ENCODE measurements around the gene UVRAG.

The UVRAG gene

DNA sequence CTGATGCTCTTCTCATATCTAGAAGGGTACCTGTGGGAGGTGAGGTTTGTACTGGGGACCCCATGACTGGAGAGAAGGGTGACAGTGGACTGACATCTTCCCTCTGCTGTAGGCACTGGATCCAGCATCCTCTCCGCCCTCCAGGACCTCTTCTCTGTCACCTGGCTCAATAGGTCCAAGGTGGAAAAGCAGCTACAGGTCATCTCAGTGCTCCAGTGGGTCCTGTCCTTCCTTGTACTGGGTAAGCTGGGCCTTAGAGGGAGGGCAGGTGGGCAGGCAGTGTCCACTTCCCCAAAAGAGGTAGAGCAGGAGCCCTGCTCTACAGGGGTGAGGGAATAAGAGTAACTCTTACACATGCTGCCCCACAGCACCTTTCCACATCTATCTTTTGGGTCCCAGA, 30.5 kb upstream of the UVRAG start:
- no peak for DNase-seq

DNA sequence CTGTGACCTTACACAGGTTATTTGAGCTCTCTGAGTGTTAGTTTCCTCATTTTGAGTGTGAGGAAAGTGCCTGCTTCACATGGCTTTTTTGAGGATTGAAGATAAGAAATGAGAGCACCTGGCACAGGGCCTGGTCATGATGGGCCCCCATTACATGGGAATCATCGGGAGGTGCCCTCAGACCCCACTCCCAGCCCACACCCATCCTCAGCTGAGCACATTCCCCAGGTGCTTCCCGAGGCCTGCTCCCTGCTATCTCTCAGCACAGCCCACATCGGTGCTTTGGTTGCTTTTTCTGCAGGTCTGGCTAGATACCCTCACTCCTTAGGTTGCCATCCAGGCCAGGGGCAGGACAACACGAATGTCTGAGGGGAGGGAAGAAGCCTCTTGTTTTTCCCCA, 29.8 kb upstream of the UVRAG start:
- DNase-seq, result no peak

DNA sequence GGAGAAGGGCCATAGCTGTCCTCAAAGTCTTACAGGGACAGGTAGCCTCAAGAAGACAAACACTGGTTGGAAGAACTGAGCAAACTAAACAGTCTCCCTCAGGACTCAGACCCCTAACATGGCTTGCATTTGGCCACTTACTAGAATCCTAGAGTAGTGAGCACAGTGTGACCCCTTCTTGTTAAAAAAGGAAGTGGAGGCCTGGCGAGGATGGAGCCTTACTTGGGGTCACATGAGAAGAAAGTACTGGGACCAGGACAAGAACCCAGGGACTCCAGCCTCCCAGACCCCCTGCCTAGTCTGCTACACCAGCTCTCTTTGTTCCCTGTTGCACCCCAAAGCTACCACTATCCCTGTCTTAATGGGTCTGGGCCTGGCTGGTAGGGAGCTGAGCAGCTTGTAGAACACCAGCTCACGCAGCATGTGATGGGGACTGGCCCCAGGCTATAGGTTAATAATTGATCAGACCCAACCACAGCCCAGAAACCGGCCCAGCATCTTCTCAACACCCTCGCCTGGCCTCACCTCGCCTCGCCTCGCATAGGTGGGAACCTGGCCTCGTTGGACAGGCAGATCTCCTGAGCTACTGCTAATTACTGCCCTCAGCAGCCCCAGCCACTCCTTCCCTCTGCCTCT, 28.8 kb upstream of the UVRAG start:
- DNase-seq, result no peak

DNA sequence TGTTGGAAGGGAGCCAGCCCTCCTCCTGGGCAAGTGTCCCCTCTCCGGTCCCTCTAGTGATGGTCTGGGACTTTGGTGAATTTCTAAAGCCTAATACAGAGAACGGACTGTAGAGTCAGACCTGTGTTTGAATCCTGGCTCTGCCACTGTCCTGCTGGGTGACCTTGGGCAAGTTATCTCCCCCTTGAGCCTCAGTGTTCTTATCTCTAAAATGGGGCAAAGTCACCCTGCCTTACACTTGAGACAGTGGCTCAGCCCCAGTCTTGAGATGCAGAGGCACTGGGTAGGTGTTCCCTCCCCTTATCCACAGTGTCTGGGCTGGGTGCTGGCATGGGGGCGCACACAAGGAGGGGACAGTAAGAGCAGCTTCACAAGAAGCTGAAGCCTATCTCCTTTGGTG, 25.5 kb upstream of the UVRAG start:
- no peak for DNase-seq

DNA sequence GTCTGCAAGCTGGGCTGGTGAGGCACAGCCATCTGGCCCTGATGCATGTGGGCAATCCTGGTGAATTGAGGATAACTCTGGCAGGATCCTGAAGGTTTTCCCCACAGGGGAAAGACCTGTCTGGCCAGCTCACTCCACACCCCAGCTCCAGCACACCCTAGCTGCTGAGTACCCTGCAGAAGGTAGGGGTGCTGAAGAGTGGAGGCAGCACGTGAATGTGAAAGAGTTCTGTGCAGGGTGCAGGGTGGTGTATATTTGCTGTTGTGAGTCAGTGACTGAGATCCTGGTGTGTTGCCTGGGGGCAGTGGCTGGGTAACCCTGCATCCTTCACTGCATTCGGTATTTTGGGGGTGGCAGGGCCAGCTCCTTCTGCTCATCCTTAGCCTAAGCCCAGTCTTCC, 24.0 kb upstream of the UVRAG start:
- DNase-seq, result no peak

DNA sequence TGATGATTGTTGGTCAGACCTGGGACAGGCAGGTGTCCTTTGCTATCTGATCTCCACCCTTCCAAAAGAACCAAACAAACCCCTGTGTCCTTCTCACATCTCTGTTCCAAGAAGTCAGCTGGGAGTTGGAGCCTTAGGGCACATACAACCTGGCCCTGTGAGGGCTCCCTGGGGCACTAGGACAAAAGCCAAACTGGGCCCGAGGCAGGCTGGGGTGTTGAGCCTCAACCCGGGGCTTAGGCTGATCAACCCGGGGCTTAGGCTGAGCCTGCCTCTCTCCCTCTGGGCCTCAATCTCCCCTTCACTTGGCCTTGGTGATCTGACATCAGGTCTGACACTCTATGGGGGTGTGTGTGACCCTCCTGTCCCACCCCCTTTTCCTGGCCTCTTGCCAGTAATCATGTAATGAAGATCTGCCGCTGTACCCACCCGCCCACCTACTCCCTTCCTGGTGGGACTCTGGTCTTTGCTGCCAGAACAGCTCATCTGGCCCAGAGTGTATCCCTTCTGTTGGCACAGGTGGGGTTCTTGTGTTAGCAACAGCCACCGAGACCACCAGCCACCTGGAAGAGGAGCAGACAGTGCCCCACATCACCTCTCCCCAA, 22.8 kb upstream of the UVRAG start:
- DNase-seq, result no peak

DNA sequence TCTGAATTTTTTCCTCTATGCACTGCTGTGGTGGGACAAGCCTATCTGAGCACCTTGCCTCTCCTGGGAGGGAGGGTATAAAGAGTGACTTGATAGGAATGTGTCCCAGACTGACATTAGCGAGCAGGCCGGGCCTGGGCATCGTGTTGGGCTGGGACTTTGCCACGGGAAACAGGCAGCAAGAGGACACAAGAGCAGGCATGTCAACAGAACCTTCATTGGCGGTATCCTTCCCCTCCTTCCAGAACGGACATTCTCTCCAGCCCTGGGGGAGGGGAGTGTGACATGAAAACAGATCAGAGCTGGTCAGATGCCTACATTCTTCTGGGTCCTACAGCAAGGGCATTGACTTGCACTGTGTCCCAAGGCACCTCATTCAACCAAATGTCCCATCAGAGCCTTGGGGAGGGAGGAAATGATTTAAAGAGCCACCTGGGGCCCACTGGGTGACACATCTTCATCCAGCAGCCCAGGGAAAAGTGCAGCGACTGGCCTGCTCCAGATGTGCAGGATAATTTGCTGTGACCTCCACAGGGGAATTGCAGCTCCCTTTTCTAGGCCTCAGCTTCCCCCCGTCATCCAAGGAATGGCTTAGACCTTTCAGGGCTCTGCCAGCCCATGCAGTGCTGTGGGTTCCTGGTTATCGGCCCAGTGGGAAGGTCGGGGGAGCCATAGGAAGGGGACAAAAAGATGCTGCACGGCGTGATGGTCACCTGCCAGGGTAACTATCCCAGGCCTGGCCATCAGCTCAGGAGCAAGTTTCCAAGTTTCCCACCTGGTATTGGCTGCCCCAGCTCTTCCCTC, 21.8 kb upstream of the UVRAG start:
- no peak for DNase-seq

DNA sequence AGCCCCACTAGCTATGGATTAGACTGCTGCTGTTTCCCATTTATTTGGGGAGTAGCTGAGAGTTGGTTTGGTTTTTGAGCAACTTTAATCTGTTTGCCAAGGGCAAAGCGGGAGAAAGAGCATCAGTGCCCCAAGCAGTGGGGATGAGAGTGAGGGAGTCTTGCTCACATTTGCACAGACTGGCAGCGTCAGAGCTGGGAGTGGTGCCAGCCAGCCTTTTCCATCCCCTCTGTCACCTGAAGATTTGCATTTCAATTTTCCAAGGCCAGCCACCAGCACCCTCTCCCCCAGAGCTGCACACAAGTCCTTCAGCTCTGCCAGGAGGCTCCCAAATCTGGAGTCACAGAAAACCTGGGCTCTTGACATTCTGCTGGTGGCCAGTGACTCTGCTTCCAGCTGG, 21.0 kb upstream of the UVRAG start:
- no peak for DNase-seq

DNA sequence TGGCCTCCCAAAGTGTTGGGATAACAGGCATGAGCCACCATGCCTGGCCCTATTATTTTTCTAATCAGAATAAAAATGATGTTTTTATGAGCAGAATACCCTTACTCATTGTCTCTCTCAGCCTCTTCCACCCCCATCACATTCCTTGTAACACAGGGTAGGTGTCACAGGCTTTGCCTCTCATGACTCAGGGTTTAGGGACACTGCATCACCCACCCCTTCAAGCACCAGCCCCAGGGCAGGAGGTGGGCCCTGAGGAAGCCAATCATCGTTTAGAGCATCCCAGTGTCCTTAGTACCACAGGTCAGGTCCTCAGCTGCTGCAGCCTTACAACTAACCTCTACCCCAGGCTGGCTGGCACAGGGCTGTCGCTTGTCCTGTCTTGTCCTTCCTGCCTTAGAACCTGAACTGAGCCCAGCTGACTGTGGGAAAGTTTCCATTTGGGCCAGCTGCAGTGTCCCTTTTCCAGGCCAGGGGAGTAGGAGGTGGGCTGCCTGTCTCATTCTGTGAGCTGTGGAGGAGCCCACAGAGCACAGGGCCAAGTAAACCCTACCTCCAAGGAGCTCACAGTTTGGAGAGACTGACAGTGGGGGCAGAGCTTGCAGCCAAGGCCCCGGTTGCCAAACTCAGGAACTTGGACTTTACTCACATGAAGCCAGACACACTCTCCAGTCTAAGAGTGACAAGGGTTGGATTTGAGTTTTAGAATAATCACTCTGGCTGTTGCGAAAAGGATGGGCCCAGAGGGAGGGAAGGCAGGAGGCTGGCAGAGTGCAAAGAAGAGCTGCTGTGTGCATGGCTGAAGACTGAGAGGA, 19.5 kb upstream of the UVRAG start:
- no peak for DNase-seq

DNA sequence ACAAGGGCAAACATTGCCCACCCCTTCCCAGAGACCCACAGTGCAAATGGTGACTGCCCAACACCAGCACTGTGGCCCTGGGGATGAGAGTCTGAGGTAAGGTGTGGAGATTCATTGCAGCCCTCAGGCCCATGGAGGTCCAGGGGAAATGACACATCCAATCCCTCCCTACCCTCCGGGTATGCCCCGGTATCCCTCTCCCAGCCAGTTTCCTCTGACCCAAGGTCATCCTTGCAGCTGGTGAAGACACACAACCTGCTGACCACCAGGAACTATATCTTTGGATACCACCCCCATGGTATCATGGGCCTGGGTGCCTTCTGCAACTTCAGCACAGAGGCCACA, 18.9 kb upstream of the UVRAG start:
- DNase-seq, result no peak

DNA sequence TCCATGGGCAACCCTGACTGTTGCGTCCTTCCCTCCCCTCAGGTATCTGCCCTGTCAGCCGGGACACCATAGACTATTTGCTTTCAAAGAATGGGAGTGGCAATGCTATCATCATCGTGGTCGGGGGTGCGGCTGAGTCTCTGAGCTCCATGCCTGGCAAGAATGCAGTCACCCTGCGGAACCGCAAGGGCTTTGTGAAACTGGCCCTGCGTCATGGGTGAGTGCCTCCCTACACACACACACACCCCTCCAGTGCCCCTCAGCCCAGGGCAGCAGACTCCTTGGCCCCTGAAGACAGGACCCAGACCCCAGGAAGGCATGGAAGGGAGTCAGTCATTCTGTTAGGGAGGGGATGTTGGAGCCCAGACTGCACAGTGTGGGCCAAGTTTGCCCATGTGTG, 17.9 kb upstream of the UVRAG start:
- DNase-seq, result no peak

DNA sequence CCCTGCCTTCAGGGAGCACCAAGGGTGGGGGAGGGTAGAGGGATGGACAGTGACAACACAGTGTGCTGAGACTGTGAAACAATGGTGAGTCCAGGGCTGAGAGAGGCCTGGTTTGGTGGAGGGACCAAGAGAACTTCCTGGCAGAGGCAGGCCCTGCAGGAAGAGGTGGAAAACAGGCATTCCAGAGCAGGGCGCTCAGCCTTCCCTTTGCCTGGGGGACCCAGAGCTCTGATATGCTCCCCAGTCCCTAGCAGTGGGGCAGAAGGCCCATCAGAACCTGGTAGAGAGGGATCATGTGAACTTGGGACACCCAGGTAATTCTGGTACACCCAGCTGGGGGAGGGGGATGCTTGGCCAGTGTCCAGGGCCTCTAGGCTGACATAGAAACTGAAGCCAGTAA, 17.2 kb upstream of the UVRAG start:
- DNase-seq, result no peak

DNA sequence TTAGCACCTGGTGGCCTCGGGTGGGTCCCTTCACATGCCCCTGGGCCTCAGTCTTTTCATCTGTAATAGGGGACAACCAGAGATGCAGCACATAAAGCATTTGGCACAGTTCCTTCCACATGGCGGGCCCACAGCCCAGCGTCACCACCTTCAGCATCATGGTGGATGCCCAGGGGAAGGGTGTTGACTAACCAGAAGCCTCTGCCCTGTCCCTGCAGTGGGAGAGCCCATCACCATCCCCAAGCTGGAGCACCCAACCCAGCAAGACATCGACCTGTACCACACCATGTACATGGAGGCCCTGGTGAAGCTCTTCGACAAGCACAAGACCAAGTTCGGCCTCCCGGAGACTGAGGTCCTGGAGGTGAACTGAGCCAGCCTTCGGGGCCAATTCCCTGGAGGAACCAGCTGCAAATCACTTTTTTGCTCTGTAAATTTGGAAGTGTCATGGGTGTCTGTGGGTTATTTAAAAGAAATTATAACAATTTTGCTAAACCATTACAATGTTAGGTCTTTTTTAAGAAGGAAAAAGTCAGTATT, 14.8 kb upstream of the UVRAG start:
- no peak for DNase-seq

DNA sequence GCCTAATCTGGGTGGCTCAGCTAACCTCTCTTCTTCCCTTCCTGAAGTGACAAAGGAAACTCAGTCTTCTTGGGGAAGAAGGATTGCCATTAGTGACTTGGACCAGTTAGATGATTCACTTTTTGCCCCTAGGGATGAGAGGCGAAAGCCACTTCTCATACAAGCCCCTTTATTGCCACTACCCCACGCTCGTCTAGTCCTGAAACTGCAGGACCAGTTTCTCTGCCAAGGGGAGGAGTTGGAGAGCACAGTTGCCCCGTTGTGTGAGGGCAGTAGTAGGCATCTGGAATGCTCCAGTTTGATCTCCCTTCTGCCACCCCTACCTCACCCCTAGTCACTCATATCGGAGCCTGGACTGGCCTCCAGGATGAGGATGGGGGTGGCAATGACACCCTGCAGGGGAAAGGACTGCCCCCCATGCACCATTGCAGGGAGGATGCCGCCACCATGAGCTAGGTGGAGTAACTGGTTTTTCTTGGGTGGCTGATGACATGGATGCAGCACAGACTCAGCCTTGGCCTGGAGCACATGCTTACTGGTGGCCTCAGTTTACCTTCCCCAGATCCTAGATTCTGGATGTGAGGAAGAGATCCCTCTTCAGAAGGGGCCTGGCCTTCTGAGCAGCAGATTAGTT, 14.2 kb upstream of the UVRAG start:
- no peak for DNase-seq

DNA sequence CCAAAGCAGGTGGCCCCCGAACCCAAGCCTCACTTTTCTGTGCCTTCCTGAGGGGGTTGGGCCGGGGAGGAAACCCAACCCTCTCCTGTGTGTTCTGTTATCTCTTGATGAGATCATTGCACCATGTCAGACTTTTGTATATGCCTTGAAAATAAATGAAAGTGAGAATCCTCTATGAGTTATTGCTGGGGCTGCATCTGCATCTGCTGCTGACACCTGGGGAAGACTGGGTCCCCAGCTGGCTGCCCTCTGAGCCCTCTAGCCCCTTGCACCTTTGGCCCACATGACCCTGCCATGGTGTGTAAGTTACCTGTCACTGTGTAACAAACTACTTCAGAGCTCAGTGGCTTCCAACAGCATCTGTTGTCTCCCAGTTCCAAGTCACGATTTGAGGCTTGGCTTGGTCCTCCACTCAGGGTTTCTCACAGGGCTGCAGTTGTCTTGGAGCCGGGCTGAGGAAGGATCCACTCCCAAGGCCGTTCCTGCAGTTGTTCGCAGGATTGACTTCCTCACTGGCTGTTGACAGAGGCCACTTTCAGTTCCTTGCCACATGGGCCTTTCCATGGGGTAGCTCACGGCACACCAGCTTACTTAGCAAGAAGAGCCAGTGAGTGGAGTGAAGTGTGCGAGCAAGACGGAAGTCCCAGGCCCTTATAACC, 13.5 kb upstream of the UVRAG start:
- DNase-seq, result peak in 1 of 2 experiments; percentile 32

DNA sequence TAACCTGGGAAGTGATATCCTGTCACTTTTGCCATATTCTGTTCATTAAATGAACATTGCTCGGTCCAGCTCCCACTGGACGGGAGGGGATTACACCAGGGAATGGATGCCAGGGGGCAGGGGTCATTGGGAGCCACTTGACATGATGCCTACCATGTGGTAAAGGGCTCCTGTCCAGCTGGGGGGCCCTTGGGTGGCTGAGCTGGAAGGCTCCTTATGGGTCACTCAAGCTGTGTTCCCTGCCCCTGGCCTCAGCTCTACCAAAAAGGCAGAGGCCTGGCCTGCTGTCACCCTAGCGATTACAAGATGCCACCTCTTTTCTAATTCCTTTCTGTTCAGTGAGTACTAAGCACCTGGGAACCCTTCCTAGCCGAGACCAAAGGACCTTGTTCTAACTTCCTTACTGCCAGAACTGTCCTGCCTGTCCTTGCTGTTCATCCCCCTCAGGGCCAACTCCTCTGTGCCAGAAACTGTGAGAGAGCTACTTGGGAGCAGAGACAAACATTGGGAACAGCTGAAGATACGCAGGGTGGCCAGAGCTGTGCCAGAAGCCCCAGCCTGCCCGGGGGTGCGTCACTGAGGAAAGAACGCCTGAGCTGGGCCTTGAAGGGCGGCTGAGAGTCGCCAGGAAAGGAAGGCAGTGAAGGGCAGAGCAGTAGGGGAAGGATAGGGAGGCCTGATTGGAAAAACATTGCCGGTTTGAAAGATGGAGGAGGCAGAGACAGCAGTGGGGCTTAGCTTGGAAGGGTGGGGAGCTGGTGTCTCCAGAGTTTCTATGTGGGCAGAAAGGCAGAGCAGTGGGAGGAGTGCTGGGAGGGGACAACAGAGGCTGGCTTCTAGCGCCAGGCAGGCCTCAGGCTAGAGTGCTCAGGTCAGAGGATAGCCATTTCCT, 12.7 kb upstream of the UVRAG start:
- DNase-seq, result no peak

DNA sequence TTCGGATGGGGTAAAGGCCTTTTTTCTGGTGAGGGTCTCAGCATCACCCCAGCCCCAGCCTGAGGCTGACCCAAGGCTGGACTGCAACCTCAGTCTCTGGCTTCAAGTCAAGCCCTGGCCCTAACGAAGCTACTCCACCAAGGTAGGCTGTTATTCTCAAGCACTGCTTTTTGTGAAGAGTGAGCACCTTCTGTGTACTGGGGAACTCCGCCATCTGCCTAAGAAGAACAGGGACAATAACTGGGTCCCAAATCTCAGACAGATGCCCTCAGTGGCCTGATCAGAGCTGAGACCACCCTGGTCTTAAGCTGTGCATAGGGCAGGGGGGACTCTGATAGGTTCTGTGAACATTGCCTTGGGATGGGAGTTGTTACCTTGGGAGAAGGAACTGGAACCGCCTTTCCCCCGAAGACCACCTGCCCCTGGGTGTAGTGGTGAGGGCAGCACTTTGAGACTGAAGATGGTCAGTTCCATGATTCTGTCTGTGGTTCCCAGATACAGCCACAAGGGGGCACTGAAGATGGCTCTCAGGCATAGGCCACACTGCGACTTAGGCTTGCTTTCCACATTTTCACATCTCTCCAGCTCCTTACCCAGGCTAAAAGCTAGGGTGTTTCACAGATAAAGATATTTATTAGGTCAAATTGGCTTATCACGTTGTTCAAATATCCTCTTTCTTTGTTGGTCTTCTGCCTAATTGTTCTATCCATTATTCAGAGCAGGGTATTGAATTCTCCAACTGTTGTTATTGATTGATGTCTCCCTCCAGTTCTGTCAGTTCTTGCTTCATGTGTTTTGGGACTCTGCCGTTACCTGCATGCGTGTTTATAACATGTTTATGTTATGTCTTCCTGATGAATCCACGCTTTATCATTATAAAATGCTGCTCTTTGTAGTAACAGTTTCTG, 11.8 kb upstream of the UVRAG start:
- peak; percentile 61 to 64 for DNase-seq

DNA sequence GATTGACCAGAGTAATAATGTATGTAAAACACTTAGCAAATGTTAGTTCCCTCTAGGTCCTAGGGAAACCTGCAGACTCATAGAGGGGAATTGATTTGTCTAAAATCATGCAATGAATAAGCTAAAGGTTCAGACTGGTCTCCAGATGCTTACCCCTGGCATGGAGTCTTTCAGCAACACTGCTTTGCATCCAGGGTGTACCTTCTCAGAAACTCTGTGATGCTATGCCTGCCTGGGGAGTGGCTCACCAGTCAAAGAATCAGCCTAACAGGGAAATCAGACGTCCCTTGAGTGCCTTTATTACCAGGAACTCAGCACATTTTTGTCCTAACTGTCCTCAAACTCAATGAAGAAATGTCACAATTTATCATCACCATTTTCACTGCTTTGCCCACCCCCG, 5.9 kb upstream of the UVRAG start:
- no peak for DNase-seq

DNA sequence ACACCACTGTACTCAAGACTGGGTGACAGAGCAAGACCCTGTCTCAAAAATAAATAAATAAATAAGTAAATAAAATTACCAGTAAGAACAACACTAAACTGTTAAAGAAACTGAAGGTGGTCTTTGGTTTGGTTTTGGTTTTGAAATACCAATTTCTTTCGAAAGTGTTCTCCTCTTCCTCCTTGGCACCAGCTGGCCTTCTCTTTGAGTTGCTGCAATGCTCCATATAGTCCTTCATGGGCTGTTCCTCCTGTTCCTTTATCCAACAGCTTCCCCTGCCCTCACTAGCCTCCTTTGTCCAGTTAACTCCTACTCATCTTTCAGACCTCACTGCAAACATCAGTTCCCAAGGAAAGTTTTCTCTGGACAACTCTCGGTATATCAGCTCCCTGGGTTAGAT, 5.0 kb upstream of the UVRAG start:
- no peak for DNase-seq
